GM18526 (cell line): ENCODE data around the gene C1orf94.

Source experiments
- POLR2A ChIP-seq: IDR thresholded peaks from 3 replicates; pipeline ENCODE4 v1.6.1; 2011; ENCODE audit not compliant: insufficient read length; ENCODE audit errors: extremely low read depth

The C1orf94 gene

DNA sequence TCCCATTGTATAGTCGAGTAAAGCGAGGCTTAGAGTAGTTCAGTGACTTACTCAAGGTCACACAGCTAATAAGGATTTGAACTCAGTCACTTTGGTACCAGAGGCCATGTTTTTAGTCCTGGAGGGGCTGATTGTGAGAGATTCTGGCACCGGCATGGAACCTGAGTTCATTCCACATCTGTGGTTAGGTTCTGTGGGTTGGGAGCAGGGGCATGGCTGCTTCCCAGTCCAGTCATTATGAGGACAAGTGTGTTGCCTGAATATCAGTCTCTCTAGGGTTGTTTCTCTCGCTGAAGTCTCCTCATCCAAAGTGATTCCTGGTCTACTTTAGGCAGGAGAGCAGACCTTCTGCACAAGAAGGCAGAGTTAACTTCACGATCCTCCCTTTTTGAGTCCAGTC lies 90.6 kb downstream of the C1orf94 start:
- TF ChIP-seq POLR2A: no peak

DNA sequence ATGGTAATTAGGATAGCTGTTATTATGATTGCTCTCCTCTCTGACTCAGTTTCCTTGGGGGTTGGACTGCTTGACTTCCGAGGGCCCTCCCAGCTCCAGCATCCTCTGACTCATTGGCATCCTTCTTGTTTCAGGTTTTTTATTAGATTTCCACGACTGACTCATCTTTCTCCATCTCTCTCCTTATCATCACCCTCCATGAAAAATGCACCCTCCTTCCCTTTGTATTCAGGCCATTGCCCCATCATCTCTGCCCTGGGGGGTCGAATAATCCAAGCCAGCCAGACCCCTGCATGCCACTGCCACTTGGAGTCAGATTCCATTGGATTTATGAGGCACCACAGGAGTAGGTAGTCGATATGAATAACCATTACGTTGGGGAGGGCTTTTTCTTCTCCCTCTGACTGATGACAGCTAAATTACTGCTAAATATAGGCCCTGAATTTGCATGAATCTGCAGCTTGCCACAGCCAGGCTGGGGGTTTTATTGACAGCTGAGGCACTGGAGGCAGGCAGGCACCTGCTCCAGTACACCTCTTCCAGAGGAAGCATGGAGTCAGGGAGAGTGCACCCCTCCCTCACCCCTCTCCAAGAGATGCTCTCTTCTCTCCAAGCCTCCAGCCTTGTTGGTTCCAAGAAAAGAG lies 91.7 kb downstream of the C1orf94 start:
- TF ChIP-seq POLR2A: no peak
